Keratinocyte (primary cell): ENCODE measurements around the gene PRICKLE3. TPM values are rescaled to one million over a fixed set of nuclear protein-coding genes. Genes with fewer than 3 reads are reported as not detected.

Experiments
- DNase-seq: peaks from one replicate; pipeline ENCODE4 v3.0.0-alpha.2; 2011; ENCODE audit warnings: low read depth, missing footprints, low spot score
- FAIRE-seq: peaks from 2 replicates; lab custom pipeline; 2011; peaks lifted over from hg19 to GRCh38; lab: Jason Lieb, UNC
- H2AFZ ChIP-seq: 2 replicates; pipeline ENCODE4 v1.6.0; 2012; ENCODE audit warnings: low read length, control low read depth, inconsistent platforms; ENCODE audit not compliant: control insufficient read depth
- H3K27ac ChIP-seq: 2 replicates; pipeline ENCODE4 v1.5.1; 2011; ENCODE audit warnings: low read length; ENCODE audit not compliant: control insufficient read depth, insufficient read depth
- H3K27me3 ChIP-seq: 3 replicates; pipeline ENCODE4 v1.6.0; 2011; ENCODE audit warnings: low read length; ENCODE audit not compliant: control insufficient read depth, insufficient read depth; ENCODE audit errors: extremely low read depth
- H3K36me3 ChIP-seq, 2 experiments: 2 replicates in 1 of 2; 3 replicates in 1 of 2; pipeline ENCODE4 v1.5.1; 2011; ENCODE audit warnings: low read length in 2 of 2, mild to moderate bottlenecking in 1 of 2; ENCODE audit not compliant: control insufficient read depth in 2 of 2, insufficient read depth in 2 of 2; ENCODE audit errors: extremely low read depth in 1 of 2
- H3K4me1 ChIP-seq: 3 replicates; pipeline ENCODE4 v1.5.1; 2011; ENCODE audit warnings: low read length; ENCODE audit not compliant: control insufficient read depth, insufficient read depth; ENCODE audit errors: extremely low read depth
- H3K4me2 ChIP-seq: 3 replicates; pipeline ENCODE4 v1.6.0; 2011; ENCODE audit warnings: low read depth, low read length; ENCODE audit not compliant: control insufficient read depth, insufficient read depth; ENCODE audit errors: extremely low read depth
- H3K4me3 ChIP-seq, 3 experiments: fragments of 200-600 bp in 1 of 3; sonication (generic) in 1 of 3; 2 replicates in 2 of 3; 3 replicates in 1 of 3; pipeline ENCODE4 v1.5.1; 2011 to 2016; ENCODE audit warnings: low read length in 3 of 3, mild to moderate bottlenecking in 3 of 3, control low read depth in 2 of 3, inconsistent platforms in 1 of 3, low read depth in 1 of 3, mixed read lengths in 1 of 3, mixed run types in 1 of 3, moderate library complexity in 1 of 3; ENCODE audit not compliant: control insufficient read depth in 2 of 3, insufficient read depth in 2 of 3; ENCODE audit errors: extremely low read depth in 1 of 3
- H3K79me2 ChIP-seq: 2 replicates; pipeline ENCODE4 v1.6.0; 2012; ENCODE audit warnings: low read length; ENCODE audit not compliant: control insufficient read depth, insufficient read depth
- H3K9ac ChIP-seq: 3 replicates; pipeline ENCODE4 v1.6.0; 2011; ENCODE audit warnings: low read length; ENCODE audit not compliant: control insufficient read depth, insufficient read depth; ENCODE audit errors: extremely low read depth
- H3K9me1 ChIP-seq: 3 replicates; pipeline ENCODE4 v1.6.0; 2011; ENCODE audit warnings: low read length; ENCODE audit not compliant: control insufficient read depth, insufficient read depth; ENCODE audit errors: extremely low read depth
- H3K9me3 ChIP-seq: 2 replicates; pipeline ENCODE4 v1.5.1; 2012; ENCODE audit warnings: low read depth, low read length; ENCODE audit not compliant: control insufficient read depth
- H4K20me1 ChIP-seq: 3 replicates; pipeline ENCODE4 v1.6.0; 2011; ENCODE audit warnings: low read length; ENCODE audit not compliant: control insufficient read depth, insufficient read depth; ENCODE audit errors: extremely low read depth
- CTCF ChIP-seq, 3 experiments: IDR thresholded peaks in 1 of 3; conservative IDR thresholded peaks in 1 of 3; optimal IDR thresholded peaks in 1 of 3; 2 replicates in 2 of 3; 3 replicates in 1 of 3; pipeline versions ENCODE3 to v1.5.1; 2011; ENCODE audit warnings: low read length in 3 of 3, mild to moderate bottlenecking in 3 of 3, moderate library complexity in 2 of 3, control low read depth in 1 of 3, inconsistent platforms in 1 of 3; ENCODE audit not compliant: insufficient read depth in 2 of 3; ENCODE audit errors: extremely low read depth in 1 of 3
- EZH2 ChIP-seq: IDR thresholded peaks from one replicate; pipeline ENCODE4 v1.6.1; 2012; ENCODE audit warnings: inconsistent platforms, mild to moderate bottlenecking, low read length, moderate library complexity
- dilution Hi-C: fragments of 300-500 bp; cut with MboI; formaldehyde crosslinking; loops from one replicate; pipeline ENCODE4 v1.7.0; 2020; ENCODE audit warnings: low sequenced_read_pairs; ENCODE audit not compliant: extremely low pct_ligation_motif_present
- polyA plus RNA-seq, 5 experiments: library from polyadenylated mRNA; depleted of rRNA in 3 of 5; stranded (reverse) in 3 of 5; stranded (forward) in 1 of 5; unstranded in 1 of 5; fragments of >200 nt; gene quantifications; 1 replicate in 1 of 5; 2 replicates in 3 of 5; 3 replicates in 1 of 5; pipeline versions ENCODE4 v1.2.1 to v1.2.3, GENCODE V29; 2011 to 2012; ENCODE audit warnings: missing spikeins in 2 of 5, low read depth in 1 of 5, low replicate concordance in 1 of 5

The PRICKLE3 gene
- polyA plus RNA-seq, 1 donor (not counting 4 experiments of a cell fraction or from before 2014, with no cell fraction given) = 8.7 TPM

- dilution Hi-C loops = no loop called here
- Histone ChIP-seq H3K27ac (peak overlapping the region; percentile 72), H3K9ac (peak overlapping the region; percentile 81), H3K9me1 (no peaks in the 10 kb centered on the region), H3K9me3 (no peaks in the 10 kb centered on the region), H3K4me3 (peak overlapping the region; percentile 73 to 81 (median 79)), H2AFZ (no peak overlapping the region), H3K4me2 (peak overlapping the region; percentile 75), H3K27me3 (no peaks in the 10 kb centered on the region), H3K79me2 (peaks cover 13% of the 10 kb centered on the region), H3K36me3 (peaks cover 4 to 6% of the 10 kb centered on the region in 2 experiments), H3K4me1 (peaks cover 17% of the 10 kb centered on the region), H4K20me1 (no peaks in the 10 kb centered on the region)
- DNase-seq (no peak), FAIRE-seq (no peak)
- no peak for TF ChIP-seq CTCF (optimal IDR thresholded peaks at IDR 0.05 in 1 of 3, IDR thresholded peaks at IDR 0.05 in 1 of 3, conservative IDR thresholded peaks at IDR 0.05 in 1 of 3; ENCODE audit: extremely low read depth in 1 of 3, insufficient read depth in 2 of 3, low read length in 3 of 3)
- no peak for TF ChIP-seq EZH2
Observed at GRCh38 chrX:49184294-49185281, 1.6 kb downstream of the PRICKLE3 start.

- H3K9me3 ChIP-seq = no peaks in the 10 kb centered on the region
- H3K79me2 ChIP-seq = peaks cover 13% of the 10 kb centered on the region
- peak overlapping the region; percentile 52 for H3K9ac ChIP-seq
- no peaks in the 10 kb centered on the region for H3K9me1 ChIP-seq
- peak overlapping the region; percentile 31 for H3K27ac ChIP-seq
- H4K20me1 ChIP-seq = no peaks in the 10 kb centered on the region
- H3K27me3 ChIP-seq = no peaks in the 10 kb centered on the region
- DNase-seq = no peak
- no peak for FAIRE-seq
- TF ChIP-seq EZH2 (no peak), CTCF (optimal IDR thresholded peaks at IDR 0.05 in 1 of 3, IDR thresholded peaks at IDR 0.05 in 1 of 3, conservative IDR thresholded peaks at IDR 0.05 in 1 of 3; ENCODE audit: extremely low read depth in 1 of 3, insufficient read depth in 2 of 3, low read length in 3 of 3) (no peak)
- H3K4me1 ChIP-seq = peaks cover 17% of the 10 kb centered on the region
- H3K4me2 ChIP-seq = peak overlapping the region; percentile 69
- no peak overlapping the region for H2AFZ ChIP-seq
- dilution Hi-C loops = no loop called here
- peak overlapping the region; percentile 15 to 40 (median 20) for H3K4me3 ChIP-seq
- H3K36me3 ChIP-seq = peaks cover 4 to 6% of the 10 kb centered on the region in 2 experiments
Observed at GRCh38 chrX:49183701-49184281, 2.4 kb downstream of the PRICKLE3 start.
